Esophagus squamous epithelium (tissue), 5 donors: ENCODE data around the gene TPX2. TPM values are rescaled to one million over a fixed set of nuclear protein-coding genes. Genes with fewer than 3 reads are reported as not detected.
A peak's percentile ranks its signal among the peaks of the same experiment; 100 is the strongest.

Source experiments
- DNase-seq: peaks from one replicate; lab custom pipeline; 2025; lab: John Stamatoyannopoulos, UW
- H3K27ac ChIP-seq, 4 donors: fragments of 200-600 bp; sonication (generic); one replicate each; pipeline ENCODE4 v1.5.1; 2016 to 2019; ENCODE audit warnings: mild to moderate bottlenecking in 1 of 4
- H3K27me3 ChIP-seq, 4 donors: fragments of 200-600 bp; sonication (generic); 1 replicate in 3 of 4; 2 replicates in 1 of 4; pipeline versions ENCODE4 v1.5.1 to v1.6.0; 2017 to 2021; ENCODE audit warnings: antibody characterized with exemption in 1 of 4
- H3K36me3 ChIP-seq, 3 donors: fragments of 200-600 bp; sonication (generic); one replicate each; pipeline ENCODE4 v1.5.1; 2016 to 2019
- H3K4me1 ChIP-seq, 3 donors: fragments of 200-600 bp; sonication (generic); one replicate each; pipeline ENCODE4 v1.5.1; 2017 to 2019
- H3K4me3 ChIP-seq, 4 donors: fragments of 200-600 bp; sonication (generic); 1 replicate in 3 of 4; 2 replicates in 1 of 4; pipeline ENCODE4 v1.5.1; 2016 to 2019; ENCODE audit warnings: mild to moderate bottlenecking in 2 of 4, moderate library complexity in 1 of 4
- H3K9me3 ChIP-seq, 3 donors: fragments of 200-600 bp; sonication (generic); one replicate each; pipeline ENCODE4 v1.5.1; 2016 to 2019
- POLR2A ChIP-seq, 4 donors: fragments of 450-650 bp; IDR thresholded peaks; one replicate each; pipeline ENCODE4 v1.6.1; 2017; ENCODE audit warnings: antibody characterized with exemption in 4 of 4, mild to moderate bottlenecking in 4 of 4, moderate library complexity in 3 of 4
- WGBS, 2 donors: methylation state at CpG; one replicate each; pipeline ENCODE4 v1.1.5; 2018; 5-methylcytosine and 5-hydroxymethylcytosine counted together
- intact Hi-C: fragments of 100-400 bp; cut with DNase I; formaldehyde crosslinking; loops from one replicate; pipeline ENCODE4 v1.15.0; 2022
- total RNA-seq, 4 donors: library from RNA; depleted of rRNA; stranded (reverse); fragments of >200 nt; gene quantifications; one replicate each; pipeline ENCODE4 v1.1.0, GENCODE V29; 2016
- TF ChIP-seq, protein P1 (sequence below), 6 experiments: fragments of 450-650 bp in 4 of 6; fragments of 200-600 bp in 2 of 6; sonication (generic) in 2 of 6; IDR thresholded peaks; one replicate each; pipeline ENCODE4 v1.5.1; 2016 to 2019; ENCODE audit warnings: antibody characterized with exemption in 6 of 6, mild to moderate bottlenecking in 4 of 6, moderate library complexity in 4 of 6
- donor health status: DM: yes; HTN: yes; CAD: no.

Gene TPX2
- total RNA-seq, 4 donors from 2014 or later: 11.4 to 47.1 (median 18.2) TPM

DNA sequence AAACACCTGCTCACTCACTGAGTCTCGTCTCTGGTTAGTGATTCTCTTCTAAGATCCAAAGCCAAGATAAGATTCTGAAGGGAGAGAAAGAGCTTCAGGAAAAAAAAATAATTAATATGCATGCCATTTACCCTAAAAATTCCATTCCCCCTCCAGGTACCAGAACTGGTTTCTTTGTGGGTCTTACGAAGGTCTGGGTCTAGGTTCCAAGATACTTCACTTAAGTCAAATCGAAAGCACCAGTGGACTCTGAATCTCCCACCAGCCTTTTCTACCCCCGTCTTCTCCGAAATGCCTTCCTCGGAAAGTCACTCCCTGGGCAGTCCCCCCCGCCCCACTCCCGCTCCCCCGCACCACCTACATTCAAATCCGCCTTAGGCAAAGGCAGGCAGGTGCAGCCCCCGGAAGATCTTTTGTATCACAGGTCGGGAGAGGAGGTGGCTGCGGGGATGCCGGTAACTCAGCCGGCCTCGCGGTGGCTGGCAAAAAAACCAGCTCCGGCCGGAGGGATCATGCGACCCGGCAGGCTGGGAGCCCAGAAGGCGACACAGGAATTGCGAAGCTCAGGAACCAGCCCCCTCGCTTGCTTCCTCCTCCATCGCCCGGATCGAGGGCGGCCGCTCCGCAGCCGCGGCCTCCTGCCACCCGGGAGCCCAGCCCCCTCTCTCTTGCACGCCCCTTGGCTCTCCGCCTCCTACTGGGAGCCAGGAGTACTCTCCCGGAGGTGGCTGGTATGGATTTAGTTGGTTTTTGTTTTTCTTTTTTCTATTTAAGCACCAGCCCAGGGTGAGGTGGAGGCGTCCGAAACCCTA is 16.6 kb upstream of the TPX2 start, which contains the start of gene BCL2L1:
Gene BCL2L1, minus strand, starts transcription at position 612 of the 812 bp plus-strand sequence. CDS start 650 bp downstream, outside the sequence.
- Histone ChIP-seq H3K36me3 (peaks cover 0 to 6% (median 4%) of the 10 kb centered on the region in 3 donors), H3K4me3 (peak within 1 kb of the TSS; percentile 68 to 90 (median 80)), H3K4me1 (peaks cover 38 to 56% (median 44%) of the 10 kb centered on the region in 3 donors), H3K27me3 (no peaks in the 10 kb centered on the region), H3K9me3 (no peaks in the 10 kb centered on the region), H3K27ac (peak within 1 kb of the TSS; percentile 97 to 98 (median 98))
- DNase-seq: no peak
- peak in 1 of 4 donors; percentile 77 for TF ChIP-seq POLR2A (IDR thresholded peaks at IDR 0.05)
- TF ChIP-seq, protein P1, sequence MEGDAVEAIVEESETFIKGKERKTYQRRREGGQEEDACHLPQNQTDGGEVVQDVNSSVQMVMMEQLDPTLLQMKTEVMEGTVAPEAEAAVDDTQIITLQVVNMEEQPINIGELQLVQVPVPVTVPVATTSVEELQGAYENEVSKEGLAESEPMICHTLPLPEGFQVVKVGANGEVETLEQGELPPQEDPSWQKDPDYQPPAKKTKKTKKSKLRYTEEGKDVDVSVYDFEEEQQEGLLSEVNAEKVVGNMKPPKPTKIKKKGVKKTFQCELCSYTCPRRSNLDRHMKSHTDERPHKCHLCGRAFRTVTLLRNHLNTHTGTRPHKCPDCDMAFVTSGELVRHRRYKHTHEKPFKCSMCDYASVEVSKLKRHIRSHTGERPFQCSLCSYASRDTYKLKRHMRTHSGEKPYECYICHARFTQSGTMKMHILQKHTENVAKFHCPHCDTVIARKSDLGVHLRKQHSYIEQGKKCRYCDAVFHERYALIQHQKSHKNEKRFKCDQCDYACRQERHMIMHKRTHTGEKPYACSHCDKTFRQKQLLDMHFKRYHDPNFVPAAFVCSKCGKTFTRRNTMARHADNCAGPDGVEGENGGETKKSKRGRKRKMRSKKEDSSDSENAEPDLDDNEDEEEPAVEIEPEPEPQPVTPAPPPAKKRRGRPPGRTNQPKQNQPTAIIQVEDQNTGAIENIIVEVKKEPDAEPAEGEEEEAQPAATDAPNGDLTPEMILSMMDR (IDR thresholded peaks at IDR 0.05): peak in 5 of 6 experiments; percentile 55 to 94 (median 89)
- intact Hi-C loops: loop anchor here (5.0 to 10.0 kb wide), 2 partner anchors 60 to 158 kb away; no protein-coding TSS in a partner anchor
- 0 to 1% methylated on average over 16 to 19 of the region's 38 CpGs for WGBS, 2 donors

DNA sequence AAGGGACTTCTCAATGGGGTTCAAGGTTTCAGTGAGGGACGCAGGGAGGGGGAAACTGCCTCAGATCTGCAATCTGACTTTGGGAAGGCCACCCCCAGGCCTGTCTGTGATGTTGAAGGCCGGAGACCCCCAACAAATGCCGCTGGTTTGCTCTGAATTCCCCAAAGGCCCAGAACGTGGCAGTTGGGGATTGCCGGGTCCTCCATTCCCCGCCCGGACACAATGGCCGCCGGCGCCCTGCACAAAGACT is 16.1 kb upstream of the TPX2 start:
- TF ChIP-seq POLR2A (IDR thresholded peaks at IDR 0.05): no peak
- TF ChIP-seq, protein P1 (IDR thresholded peaks at IDR 0.05): no peak
- Histone ChIP-seq H3K4me3 (peak overlapping the region; percentile 68 to 90 (median 80)), H3K27me3 (no peaks in the 10 kb centered on the region), H3K27ac (peak overlapping the region; percentile 97 to 98 (median 98)), H3K4me1 (peaks cover 33 to 51% (median 38%) of the 10 kb centered on the region in 3 donors), H3K36me3 (peaks cover 0 to 4% (median under 1%) of the 10 kb centered on the region in 3 donors), H3K9me3 (no peaks in the 10 kb centered on the region)
- intact Hi-C loops: loop anchor here (5.0 to 10.0 kb wide), 2 partner anchors 61 to 158 kb away; no protein-coding TSS in a partner anchor
- 0% methylated on average over 1 of the region's 10 CpGs; no CpG with 5 or more reads in 1 of the 2 donors for WGBS, 2 donors
- DNase-seq: no peak

DNA sequence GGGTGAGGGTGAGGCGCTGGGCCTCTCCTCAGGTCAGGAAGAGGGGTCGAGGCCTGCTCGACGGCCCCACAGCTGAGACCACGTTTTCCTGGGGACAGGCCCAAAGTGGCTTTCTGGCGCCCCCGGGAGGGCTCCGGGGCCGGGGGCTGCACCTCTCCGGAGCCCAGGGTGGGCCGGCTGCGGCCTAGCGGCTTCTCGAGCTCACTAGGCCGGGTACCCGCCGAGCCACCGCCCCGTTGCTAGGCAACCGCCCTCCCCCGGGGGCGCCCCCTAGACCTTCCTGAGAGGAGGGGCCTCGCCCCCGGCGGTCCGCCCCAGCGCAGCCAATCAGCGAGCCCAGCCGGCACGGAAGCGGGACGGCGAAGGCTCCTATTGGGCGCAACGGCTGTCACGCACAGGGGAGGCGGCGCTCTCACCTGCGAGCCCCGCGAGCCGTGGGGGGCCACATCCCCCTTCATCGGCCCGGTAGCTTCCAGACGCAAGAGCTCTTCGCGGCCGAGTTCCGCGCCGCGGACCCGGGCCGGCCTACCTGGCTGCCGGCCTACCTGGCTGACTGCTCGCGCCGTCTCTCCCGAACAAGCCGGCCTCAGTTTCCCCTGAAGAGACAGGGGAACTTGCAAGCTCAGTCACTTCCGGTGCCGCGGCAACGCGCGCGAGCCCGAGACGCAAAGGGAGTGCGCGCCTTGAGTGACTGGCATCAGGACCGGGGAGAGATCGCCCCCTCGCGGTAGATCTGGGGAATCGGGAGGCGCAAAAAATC is 15.6 kb upstream of the TPX2 start:
- Histone ChIP-seq H3K4me3 (peak overlapping the region; percentile 68 to 90 (median 80)), H3K27me3 (no peaks in the 10 kb centered on the region), H3K4me1 (peaks cover 31 to 46% (median 33%) of the 10 kb centered on the region in 3 donors), H3K36me3 (peaks cover 0 to 4% (median 0%) of the 10 kb centered on the region in 3 donors), H3K9me3 (no peaks in the 10 kb centered on the region), H3K27ac (peak overlapping the region; percentile 97 to 98 (median 98))
- intact Hi-C loops: loop anchor here (5.0 to 10.0 kb wide), 2 partner anchors 61 to 159 kb away; no protein-coding TSS in a partner anchor
- TF ChIP-seq, protein P1 (IDR thresholded peaks at IDR 0.05): peak; percentile 96 to 99 (median 99)
- peak in 2 of 4 donors; percentile 57 to 73 for TF ChIP-seq POLR2A (IDR thresholded peaks at IDR 0.05)
- WGBS, 2 donors: 0 to 2% methylated on average over 6 to 10 of the region's 77 CpGs
- peak; percentile 90 for DNase-seq

GRCh38 chr20:31731321-31731717 is 7.8 kb upstream of the TPX2 start:
- intact Hi-C loops: no loop called here
- no peak for DNase-seq

More at GRCh38 chr20:31731321-31731717, 7.8 kb upstream of the TPX2 start:
- Histone ChIP-seq H3K9me3 (no peaks in the 10 kb centered on the region), H3K27me3 (no peaks in the 10 kb centered on the region), H3K27ac (peak overlapping the region in 1 of 4 donors; percentile 35), H3K36me3 (no peaks in the 10 kb centered on the region), H3K4me1 (peaks cover 0 to 7% (median 0%) of the 10 kb centered on the region in 3 donors), H3K4me3 (no peak overlapping the region)
- WGBS, 2 donors: 76 to 81% methylated on average over 3 to 5 of the region's 6 CpGs
- TF ChIP-seq, protein P1 (IDR thresholded peaks at IDR 0.05): no peak
- no peak for TF ChIP-seq POLR2A (IDR thresholded peaks at IDR 0.05)
